CD4-positive, alpha-beta T cell treated with Interleukin-17A for 4 hours (primary cell): Measurements from ENCODE around the gene KLHL35.

Experiments
- DNase-seq: peaks from one replicate; pipeline ENCODE4 v3.0.0-alpha.2; 2020; ENCODE audit warnings: mixed read lengths

KLHL35 gene

GRCh38 chr11:75468534-75469340 is 35.7 kb upstream of the KLHL35 start:
- DNase-seq, result no peak

- DNase-seq, result no peak
Measured at GRCh38 chr11:75467881-75468280, 34.9 kb upstream of the KLHL35 start.

- DNase-seq, result no peak
Measured at GRCh38 chr11:75467311-75467710, 34.3 kb upstream of the KLHL35 start.

GRCh38 chr11:75465701-75466531 is 32.9 kb upstream of the KLHL35 start:
- DNase-seq, result no peak

- no peak for DNase-seq
Measured at GRCh38 chr11:75463106-75463774, 30.2 kb upstream of the KLHL35 start.

- DNase-seq, result no peak
Measured at GRCh38 chr11:75462117-75462653, 29.2 kb upstream of the KLHL35 start.

GRCh38 chr11:75461151-75461550 is 28.1 kb upstream of the KLHL35 start:
- DNase-seq, result no peak

GRCh38 chr11:75456596-75457183 is 23.7 kb upstream of the KLHL35 start:
- DNase-seq, result no peak

- no peak for DNase-seq
Measured at GRCh38 chr11:75454987-75455386, 22.0 kb upstream of the KLHL35 start.

GRCh38 chr11:75453916-75454655 is 21.1 kb upstream of the KLHL35 start:
- no peak for DNase-seq

GRCh38 chr11:75450826-75451821 is 18.1 kb upstream of the KLHL35 start:
- DNase-seq, result peak; percentile 51

GRCh38 chr11:75450236-75450635 is 17.2 kb upstream of the KLHL35 start:
- no peak for DNase-seq

- no peak for DNase-seq
Measured at GRCh38 chr11:75449776-75450175, 16.8 kb upstream of the KLHL35 start.

GRCh38 chr11:75449271-75449670 is 16.3 kb upstream of the KLHL35 start:
- DNase-seq, result no peak

- no peak for DNase-seq
Measured at GRCh38 chr11:75447415-75447814, 14.4 kb upstream of the KLHL35 start.

- DNase-seq, result peak; percentile 83
Measured at GRCh38 chr11:75445315-75445953, 12.4 kb upstream of the KLHL35 start.

GRCh38 chr11:75443043-75443442 is 10.0 kb upstream of the KLHL35 start:
- no peak for DNase-seq

GRCh38 chr11:75442161-75442885 is 9.3 kb upstream of the KLHL35 start:
- DNase-seq, result no peak

- no peak for DNase-seq
Measured at GRCh38 chr11:75441804-75442132, 8.8 kb upstream of the KLHL35 start.
